Measurements from ENCODE around the gene ITFG2.

GRCh38 chr12:2860170-2860569 lies 47.7 kb downstream of the ITFG2 start:
- TF ChIP-seq, protein P1, sequence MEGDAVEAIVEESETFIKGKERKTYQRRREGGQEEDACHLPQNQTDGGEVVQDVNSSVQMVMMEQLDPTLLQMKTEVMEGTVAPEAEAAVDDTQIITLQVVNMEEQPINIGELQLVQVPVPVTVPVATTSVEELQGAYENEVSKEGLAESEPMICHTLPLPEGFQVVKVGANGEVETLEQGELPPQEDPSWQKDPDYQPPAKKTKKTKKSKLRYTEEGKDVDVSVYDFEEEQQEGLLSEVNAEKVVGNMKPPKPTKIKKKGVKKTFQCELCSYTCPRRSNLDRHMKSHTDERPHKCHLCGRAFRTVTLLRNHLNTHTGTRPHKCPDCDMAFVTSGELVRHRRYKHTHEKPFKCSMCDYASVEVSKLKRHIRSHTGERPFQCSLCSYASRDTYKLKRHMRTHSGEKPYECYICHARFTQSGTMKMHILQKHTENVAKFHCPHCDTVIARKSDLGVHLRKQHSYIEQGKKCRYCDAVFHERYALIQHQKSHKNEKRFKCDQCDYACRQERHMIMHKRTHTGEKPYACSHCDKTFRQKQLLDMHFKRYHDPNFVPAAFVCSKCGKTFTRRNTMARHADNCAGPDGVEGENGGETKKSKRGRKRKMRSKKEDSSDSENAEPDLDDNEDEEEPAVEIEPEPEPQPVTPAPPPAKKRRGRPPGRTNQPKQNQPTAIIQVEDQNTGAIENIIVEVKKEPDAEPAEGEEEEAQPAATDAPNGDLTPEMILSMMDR (IDR thresholded peaks at IDR 0.05; ENCODE audit: low read depth, low read length) = no peak
- no peak for TF ChIP-seq EZH2phosphoT487 (IDR thresholded peaks at IDR 0.05; ENCODE audit: low read depth)

Data from OCI-LY3 (cell line).